HepG2 (cell line): ENCODE results near the gene ALDH3A2. TPM values are rescaled to one million over a fixed set of nuclear protein-coding genes. Genes with fewer than 3 reads are reported as not detected.

ENCODE experiments used
- ATAC-seq: fragments of 200-7000 bp; cut with Tn5 transposase; 3 replicates; pipeline ENCODE4 v1.9.1; 2020; ENCODE audit warnings: mild to moderate bottlenecking, moderate library complexity
- BruUV-seq: library from RNA; stranded (reverse); fragments of 400-500 nt; replicated peaks from 2 replicates; lab custom pipeline; 2021; lab: Mats Ljungman, UMichigan
- CTCF ChIA-PET: fragments of 300-600 bp; formaldehyde crosslinking; extraction: SDS; loops from one replicate; lab custom pipeline; 2021; ENCODE audit warnings: low total read pairs, inconsistent platforms, low intra/inter-chr PET ratio; lab: Yijun Ruan, JAX
- POLR2A ChIA-PET: fragments of 350-600 bp; sonication (Branson Sonifier 250); formaldehyde crosslinking; loops from one replicate; lab custom pipeline; 2020; ENCODE audit warnings: antibody characterized with exemption, inconsistent platforms; lab: Yijun Ruan, JAX
- DNase-seq: peaks from one replicate; pipeline ENCODE4 v3.0.0-alpha.2; 2015; ENCODE audit warnings: low spot score
- FAIRE-seq: peaks from 3 replicates; lab custom pipeline; 2011; peaks lifted over from hg19 to GRCh38; lab: Jason Lieb, UNC
- H2AFZ ChIP-seq: one replicate; pipeline ENCODE4 v1.6.1; 2011; ENCODE audit warnings: low read length, inconsistent platforms
- H3K27ac ChIP-seq: fragments of 300-600 bp; 3 replicates; pipeline ENCODE4 v1.8.0; 2011; ENCODE audit warnings: mixed run types, mild to moderate bottlenecking, mixed read lengths, low read length, inconsistent platforms; ENCODE audit not compliant: insufficient read depth; ENCODE audit errors: extremely low read length
- H3K27me3 ChIP-seq, 2 experiments: fragments of 200-600 bp in 1 of 2; 2 replicates in 1 of 2; 3 replicates in 1 of 2; pipeline versions ENCODE4 v1.6.0 to v1.8.0; 2011; ENCODE audit warnings: low read length in 2 of 2, mild to moderate bottlenecking in 2 of 2, moderate library complexity in 2 of 2, inconsistent platforms in 1 of 2; ENCODE audit not compliant: insufficient read depth in 2 of 2, control insufficient read depth in 1 of 2
- H3K36me3 ChIP-seq, 2 experiments: fragments of 200-600 bp in 1 of 2; replicated peaks in 1 of 2; 2 replicates in 1 of 2; 3 replicates in 1 of 2; pipeline versions ENCODE4 v1.5.1 to v1.8.0; 2011; ENCODE audit warnings: low read length in 2 of 2, inconsistent platforms in 1 of 2; ENCODE audit not compliant: insufficient read depth in 2 of 2, control insufficient read depth in 1 of 2
- H3K4me1 ChIP-seq: 2 replicates; pipeline ENCODE4 v1.5.1; 2012; ENCODE audit warnings: low read length, inconsistent platforms; ENCODE audit not compliant: insufficient read depth
- H3K4me2 ChIP-seq: 2 replicates; pipeline ENCODE4 v1.6.0; 2011; ENCODE audit warnings: low read depth, low read length, inconsistent platforms
- H3K4me3 ChIP-seq, 3 experiments: fragments of 200-600 bp in 1 of 3; sonication (generic), shearing (Covaris generic) in 1 of 3; replicated peaks in 1 of 3; 2 replicates each; pipeline ENCODE4 v1.5.1; 2011 to 2016; ENCODE audit warnings: low read length in 3 of 3, inconsistent platforms in 2 of 3, low read depth in 2 of 3, mild to moderate bottlenecking in 2 of 3, control low read depth in 1 of 3, mixed read lengths in 1 of 3; ENCODE audit not compliant: insufficient read depth in 1 of 3
- H3K79me2 ChIP-seq: one replicate; pipeline ENCODE4 v1.6.1; 2011; ENCODE audit warnings: low read length, inconsistent platforms; ENCODE audit not compliant: insufficient read depth
- H3K9ac ChIP-seq: 2 replicates; pipeline ENCODE4 v1.6.0; 2011; ENCODE audit warnings: mild to moderate bottlenecking, low read depth, low read length, inconsistent platforms; ENCODE audit not compliant: insufficient read depth
- H3K9me3 ChIP-seq: 2 replicates; pipeline ENCODE4 v1.5.1; 2012; ENCODE audit warnings: mild to moderate bottlenecking, low read length
- H4K20me1 ChIP-seq: 2 replicates; pipeline ENCODE4 v1.6.0; 2011; ENCODE audit warnings: inconsistent platforms, mild to moderate bottlenecking, low read length, moderate library complexity; ENCODE audit not compliant: insufficient read depth
- BORCS8-MEF2B ChIP-seq: sonication (generic); formaldehyde crosslinking; IDR thresholded peaks from 2 replicates; pipeline ENCODE4 v1.8.0; 2022; ENCODE audit warnings: mild to moderate bottlenecking, missing genetic modification reagents
- DDIT3 ChIP-seq: sonication (generic); formaldehyde crosslinking; IDR thresholded peaks from 2 replicates; pipeline ENCODE4 v1.4.0; 2020; ENCODE audit warnings: mild to moderate bottlenecking, missing genetic modification reagents
- ETV6 ChIP-seq: sonication (generic); formaldehyde crosslinking; conservative IDR thresholded peaks from 2 replicates; pipeline ENCODE4 v1.4.0; 2020; ENCODE audit warnings: missing genetic modification reagents
- HMG20A ChIP-seq: IDR thresholded peaks from 2 replicates; pipeline ENCODE4 v1.6.1; 2016; ENCODE audit warnings: borderline replicate concordance
- HOXD1 ChIP-seq: sonication (generic); formaldehyde crosslinking; IDR thresholded peaks from 2 replicates; pipeline ENCODE4 v1.5.0; 2020; ENCODE audit warnings: missing genetic modification reagents
- MXD1 ChIP-seq: sonication (generic); formaldehyde crosslinking; IDR thresholded peaks from 2 replicates; pipeline ENCODE4 v1.4.0; 2020; ENCODE audit warnings: mild to moderate bottlenecking, missing genetic modification reagents
- NAIF1 ChIP-seq: sonication (generic); formaldehyde crosslinking; IDR thresholded peaks from 2 replicates; pipeline ENCODE4 v1.5.0; 2020; ENCODE audit warnings: mild to moderate bottlenecking, missing genetic modification reagents, borderline replicate concordance
- NCOA1 ChIP-seq: sonication (generic); formaldehyde crosslinking; IDR thresholded peaks from 2 replicates; pipeline ENCODE4 v1.9.0; 2021; ENCODE audit warnings: missing genetic modification reagents
- POLR2A ChIP-seq, 2 experiments: IDR thresholded peaks; 2 replicates each; pipeline ENCODE4 v1.6.1; 2011; ENCODE audit warnings: low read depth in 2 of 2, low read length in 2 of 2, mild to moderate bottlenecking in 1 of 2, moderate library complexity in 1 of 2; ENCODE audit not compliant: insufficient read depth in 1 of 2
- SRF ChIP-seq: IDR thresholded peaks from 2 replicates; pipeline ENCODE4 v1.6.1; 2011; ENCODE audit warnings: mild to moderate bottlenecking, low read depth, low read length, moderate library complexity
- ZNF101 ChIP-seq: sonication (generic); formaldehyde crosslinking; IDR thresholded peaks from 2 replicates; pipeline ENCODE4 v1.4.0; 2020; ENCODE audit warnings: mild to moderate bottlenecking, low read depth, missing genetic modification reagents, borderline replicate concordance
- ZNF598 ChIP-seq: sonication (generic); formaldehyde crosslinking; IDR thresholded peaks from 2 replicates; pipeline ENCODE4 v1.5.1; 2020; ENCODE audit warnings: mild to moderate bottlenecking, missing genetic modification reagents, borderline replicate concordance
- ZNF740 ChIP-seq: sonication (generic); formaldehyde crosslinking; IDR thresholded peaks from 2 replicates; pipeline ENCODE4 v1.4.0; 2020; ENCODE audit warnings: missing genetic modification reagents
- ZNF784 ChIP-seq: sonication (generic); formaldehyde crosslinking; IDR thresholded peaks from 2 replicates; pipeline ENCODE4 v1.5.1; 2020; ENCODE audit warnings: missing genetic modification reagents, mild to moderate bottlenecking, borderline replicate concordance
- ZSCAN25 ChIP-seq: sonication (generic); formaldehyde crosslinking; IDR thresholded peaks from 2 replicates; pipeline ENCODE4 v1.8.0; 2022; ENCODE audit warnings: mild to moderate bottlenecking, missing genetic modification reagents
- WGBS: methylation state at CpG from one replicate; pipeline ENCODE4 v1.1.6; 2017; ENCODE audit warnings: low lambda C conversion rate; 5-methylcytosine and 5-hydroxymethylcytosine counted together
- in situ Hi-C: cut with HindIII; loops from 2 replicates; pipeline ENCODE4 v1.10.0; 2017; ENCODE audit warnings: low pct_unique_long_range_greater_than_20kb; ENCODE audit not compliant: extremely low pct_ligation_motif_present
- intact Hi-C: fragments of 100-400 bp; cut with micrococcal nuclease; formaldehyde crosslinking; loops from one replicate; pipeline ENCODE4 v1.10.0; 2022; ENCODE audit not compliant: unreplicated experiment
- polyA plus RNA-seq, 8 experiments: library from polyadenylated mRNA; depleted of rRNA in 3 of 8; stranded (reverse) in 7 of 8; unstranded in 1 of 8; fragments of >200 nt; fragmentation: Illumina TruSeq in 4 of 8; extraction: Trizol in 4 of 8; gene quantifications; 2 replicates each; pipeline versions ENCODE4 v1.2.1 to v1.2.3, GENCODE V29; 2011 to 2016; ENCODE audit warnings: low read depth in 4 of 8, missing spikeins in 1 of 8, mixed read lengths in 1 of 8; ENCODE audit not compliant: insufficient read depth in 1 of 8
- total RNA-seq, 5 experiments: library from RNA; depleted of rRNA; stranded (reverse); fragments of >200 nt; fragmentation: Illumina TruSeq; extraction: Trizol; gene quantifications; 2 replicates each; pipeline ENCODE4 v1.2.3, GENCODE V29; 2016; ENCODE audit warnings: low read depth in 1 of 5

ALDH3A2 gene
- total and polyA plus RNA-seq, 2 of the 13 experiments (the other 11 are each of a cell fraction or from before 2014, with no cell fraction given), result 80.8 to 180 TPM

GRCh38 chr17:19610879-19611278 is 37.7 kb upstream of the ALDH3A2 start:
- H3K4me1 ChIP-seq, result no peaks in the 10 kb centered on the region
- H3K4me2 ChIP-seq, result no peak overlapping the region
- DNase-seq (no peak), ATAC-seq (no peak), FAIRE-seq (no peak)
- H3K9me3 ChIP-seq, result no peaks in the 10 kb centered on the region
- no peak overlapping the region for H3K9ac ChIP-seq
- no peak for TF ChIP-seq POLR2A (IDR thresholded peaks at IDR 0.05; ENCODE audit: insufficient read depth in 1 of 2, low read depth in 2 of 2, low read length in 2 of 2)
- no peak for TF ChIP-seq NCOA1 (CRISPR knock-in tag)
- TF ChIP-seq HOXD1 (CRISPR knock-in tag), result no peak
- no peak for TF ChIP-seq NAIF1 (CRISPR knock-in tag)
- no peak for TF ChIP-seq SRF
- TF ChIP-seq ZNF740, result no peak
- TF ChIP-seq BORCS8-MEF2B (CRISPR knock-in tag), result no peak
- no peak for TF ChIP-seq ZNF598 (CRISPR knock-in tag)
- no peak for TF ChIP-seq MXD1 (CRISPR knock-in tag)
- no peak for TF ChIP-seq ETV6 (CRISPR knock-in tag)
- TF ChIP-seq HMG20A (CRISPR knock-in tag), result no peak
- no peak for TF ChIP-seq ZSCAN25 (CRISPR knock-in tag)
- TF ChIP-seq ZNF784 (CRISPR knock-in tag), result no peak
- TF ChIP-seq ZNF101 (CRISPR knock-in tag), result no peak
- no peak for TF ChIP-seq DDIT3 (CRISPR knock-in tag)
- no peak overlapping the region for H3K4me3 ChIP-seq
- 79% methylated on average over 5 of the region's 5 CpGs for WGBS
- H4K20me1 ChIP-seq, result no peaks in the 10 kb centered on the region
- H3K79me2 ChIP-seq, result no peaks in the 10 kb centered on the region
- BruUV-seq, result no TSS peak
- ChIA-PET POLR2A (no interaction called here), CTCF (no interaction called here)
- H3K27me3 ChIP-seq, result no peaks in the 10 kb centered on the region
- intact Hi-C loops (no loop called here), in situ Hi-C loops (no loop called here)
- no peaks in the 10 kb centered on the region for H3K36me3 ChIP-seq
- no peak overlapping the region for H2AFZ ChIP-seq
- H3K27ac ChIP-seq, result no peak overlapping the region
